D721Med (cell line): ENCODE data around the gene PPFIA3.
"Not testable (repeated sequence)": the region's sequence is repeated elsewhere in the genome, so short reads cannot be mapped to it uniquely, and the experiment has no call there.

Source experiments
- DNase-seq: peaks from one replicate; pipeline ENCODE4 v3.0.0; 2011; ENCODE audit warnings: low spot score; ENCODE audit not compliant: insufficient read length
- FAIRE-seq: peaks from 2 replicates; lab custom pipeline; 2011; peaks lifted over from hg19 to GRCh38; lab: Jason Lieb, UNC
- TF ChIP-seq, protein P1 (sequence below): IDR thresholded peaks from 2 replicates; pipeline ENCODE4 v1.5.1; 2012; ENCODE audit warnings: mild to moderate bottlenecking, control low read depth; ENCODE audit not compliant: insufficient read depth; ENCODE audit errors: missing control alignments

The PPFIA3 gene

DNA sequence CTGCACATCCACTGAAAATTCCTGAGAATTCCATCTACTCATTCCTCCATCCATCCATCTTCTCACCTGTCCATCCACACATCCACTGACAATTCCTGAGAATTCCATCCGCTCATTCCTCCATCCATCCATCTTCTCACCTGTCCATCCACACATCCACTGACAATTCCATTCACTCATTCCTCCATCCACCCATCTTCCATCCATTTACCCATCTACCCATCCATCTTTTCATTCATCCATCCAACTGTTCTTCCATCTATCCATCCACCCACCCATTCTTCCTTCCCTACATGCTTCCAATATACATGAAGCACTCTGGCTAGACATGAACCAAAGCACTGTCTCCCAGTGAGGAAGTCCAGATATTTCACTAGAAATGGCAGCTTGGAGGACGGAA is 53.9 kb downstream of the PPFIA3 start:
- FAIRE-seq (no peak), DNase-seq (no peak)
- TF ChIP-seq, protein P1, sequence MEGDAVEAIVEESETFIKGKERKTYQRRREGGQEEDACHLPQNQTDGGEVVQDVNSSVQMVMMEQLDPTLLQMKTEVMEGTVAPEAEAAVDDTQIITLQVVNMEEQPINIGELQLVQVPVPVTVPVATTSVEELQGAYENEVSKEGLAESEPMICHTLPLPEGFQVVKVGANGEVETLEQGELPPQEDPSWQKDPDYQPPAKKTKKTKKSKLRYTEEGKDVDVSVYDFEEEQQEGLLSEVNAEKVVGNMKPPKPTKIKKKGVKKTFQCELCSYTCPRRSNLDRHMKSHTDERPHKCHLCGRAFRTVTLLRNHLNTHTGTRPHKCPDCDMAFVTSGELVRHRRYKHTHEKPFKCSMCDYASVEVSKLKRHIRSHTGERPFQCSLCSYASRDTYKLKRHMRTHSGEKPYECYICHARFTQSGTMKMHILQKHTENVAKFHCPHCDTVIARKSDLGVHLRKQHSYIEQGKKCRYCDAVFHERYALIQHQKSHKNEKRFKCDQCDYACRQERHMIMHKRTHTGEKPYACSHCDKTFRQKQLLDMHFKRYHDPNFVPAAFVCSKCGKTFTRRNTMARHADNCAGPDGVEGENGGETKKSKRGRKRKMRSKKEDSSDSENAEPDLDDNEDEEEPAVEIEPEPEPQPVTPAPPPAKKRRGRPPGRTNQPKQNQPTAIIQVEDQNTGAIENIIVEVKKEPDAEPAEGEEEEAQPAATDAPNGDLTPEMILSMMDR = no peak

DNA sequence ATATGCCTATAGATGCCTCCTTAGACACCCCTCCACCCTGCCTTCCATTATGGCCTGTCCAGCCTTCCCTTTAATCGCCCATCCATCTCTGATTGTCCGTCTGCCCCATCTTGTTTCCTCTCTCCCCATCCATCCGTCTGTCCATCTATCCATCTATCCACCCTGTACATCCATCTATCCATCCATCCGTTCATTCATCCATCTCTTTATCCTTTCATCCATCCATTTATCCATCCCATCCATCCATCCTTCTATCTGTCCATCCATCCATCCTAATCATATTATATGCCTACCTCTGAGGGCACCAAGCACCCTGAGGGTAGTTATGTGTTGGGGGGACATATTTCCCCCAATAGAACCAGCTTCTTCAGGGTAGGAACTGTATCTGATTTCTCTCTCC is 61.3 kb downstream of the PPFIA3 start:
- TF ChIP-seq, protein P1 = no peak
- FAIRE-seq = no peak
- DNase-seq = no peak

DNA sequence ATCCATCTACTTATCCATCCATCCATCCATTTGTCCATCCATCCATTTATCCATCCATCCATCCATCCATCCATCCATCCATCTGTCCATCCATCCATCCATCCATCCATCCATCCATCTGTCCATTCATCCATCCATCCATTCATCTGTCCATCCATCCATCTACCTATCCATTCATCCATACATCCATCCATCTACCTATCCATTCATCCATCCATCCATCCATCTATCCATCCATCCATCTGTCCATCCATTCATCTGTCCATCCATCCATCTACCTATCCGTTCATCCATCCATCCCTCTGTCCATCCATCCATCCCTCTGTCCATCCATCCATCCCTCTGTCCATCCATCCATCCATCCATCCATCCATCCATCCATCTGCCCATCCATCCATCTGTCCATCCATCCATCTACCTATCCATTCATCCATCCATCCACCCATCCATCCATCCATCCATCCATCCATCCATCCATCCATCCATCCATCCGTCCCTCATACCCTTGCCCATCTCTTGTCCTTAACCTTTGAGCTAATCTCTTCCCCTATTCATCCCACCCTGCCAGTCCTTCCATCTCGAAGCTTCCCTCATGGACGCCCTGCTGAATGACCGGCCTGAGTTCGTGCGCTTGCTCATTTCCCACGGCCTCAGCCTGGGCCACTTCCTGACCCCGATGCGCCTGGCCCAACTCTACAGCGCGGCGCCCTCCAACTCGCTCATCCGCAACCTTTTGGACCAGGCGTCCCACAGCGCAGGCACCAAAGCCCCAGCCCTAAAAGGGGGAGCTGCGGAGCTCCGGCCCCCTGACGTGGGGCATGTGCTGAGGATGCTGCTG is 62.9 kb downstream of the PPFIA3 start:
- not testable (repeated sequence) for DNase-seq, FAIRE-seq

DNA sequence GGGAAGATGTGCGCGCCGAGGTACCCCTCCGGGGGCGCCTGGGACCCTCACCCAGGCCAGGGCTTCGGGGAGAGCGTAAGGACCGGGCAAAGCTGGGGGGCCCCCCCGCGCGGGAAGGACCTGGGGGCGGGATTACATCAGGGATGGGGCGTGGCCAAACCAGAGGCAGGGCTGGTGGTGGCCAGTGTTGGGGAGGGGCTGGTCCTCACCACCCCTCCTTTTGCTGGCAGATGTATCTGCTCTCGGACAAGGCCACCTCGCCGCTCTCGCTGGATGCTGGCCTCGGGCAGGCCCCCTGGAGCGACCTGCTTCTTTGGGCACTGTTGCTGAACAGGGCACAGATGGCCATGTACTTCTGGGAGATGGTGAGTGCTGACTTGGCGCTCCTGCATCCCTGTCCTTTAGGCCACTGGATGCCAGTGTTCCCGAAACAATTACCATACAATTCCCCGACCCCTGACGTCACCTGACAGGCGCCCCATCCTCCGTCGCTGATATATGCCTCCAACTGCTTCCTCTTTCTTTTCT is 63.6 kb downstream of the PPFIA3 start:
- no peak for DNase-seq
- no peak for FAIRE-seq
- TF ChIP-seq, protein P1 = no peak

DNA sequence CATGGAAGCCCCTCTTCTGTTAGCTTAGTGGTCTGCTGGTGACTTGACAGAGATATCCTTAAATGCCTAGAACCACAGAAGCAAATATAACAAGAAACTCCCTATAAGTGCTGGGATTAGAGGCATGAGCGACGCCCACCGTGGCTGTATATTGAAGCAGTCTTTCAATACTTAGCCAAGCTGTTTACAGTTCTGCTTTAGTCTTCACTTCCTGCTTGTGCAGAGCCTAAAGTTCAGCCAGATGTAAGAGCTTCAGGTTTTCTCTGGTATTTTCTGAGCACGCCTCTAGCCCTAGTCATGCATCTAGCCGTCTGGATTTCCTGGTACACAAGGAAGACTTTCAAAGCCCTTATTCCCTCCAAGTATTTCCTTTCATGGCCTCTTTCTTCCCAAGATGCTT is 66.8 kb downstream of the PPFIA3 start:
- no peak for DNase-seq
- TF ChIP-seq, protein P1 = no peak
- FAIRE-seq = no peak

DNA sequence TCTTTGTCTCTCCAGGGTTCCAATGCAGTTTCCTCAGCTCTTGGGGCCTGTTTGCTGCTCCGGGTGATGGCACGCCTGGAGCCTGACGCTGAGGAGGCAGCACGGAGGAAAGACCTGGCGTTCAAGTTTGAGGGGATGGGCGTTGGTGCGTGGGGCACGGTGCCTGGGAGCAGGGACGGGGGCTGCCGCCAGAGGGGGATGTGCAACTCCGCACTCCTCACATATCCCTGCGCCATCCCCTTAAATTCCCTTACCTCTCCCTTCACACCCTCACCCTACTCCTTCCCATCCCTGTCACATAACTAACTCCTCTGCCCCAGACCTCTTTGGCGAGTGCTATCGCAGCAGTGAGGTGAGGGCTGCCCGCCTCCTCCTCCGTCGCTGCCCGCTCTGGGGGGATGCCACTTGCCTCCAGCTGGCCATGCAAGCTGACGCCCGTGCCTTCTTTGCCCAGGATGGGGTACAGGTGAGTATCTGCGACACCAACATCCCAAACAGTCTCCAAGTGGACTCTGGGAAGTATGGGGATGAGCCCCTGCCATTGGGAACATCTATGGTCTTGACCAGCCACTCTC is 69.4 kb downstream of the PPFIA3 start:
- no peak for DNase-seq
- FAIRE-seq = no peak
- TF ChIP-seq, protein P1 = no peak

DNA sequence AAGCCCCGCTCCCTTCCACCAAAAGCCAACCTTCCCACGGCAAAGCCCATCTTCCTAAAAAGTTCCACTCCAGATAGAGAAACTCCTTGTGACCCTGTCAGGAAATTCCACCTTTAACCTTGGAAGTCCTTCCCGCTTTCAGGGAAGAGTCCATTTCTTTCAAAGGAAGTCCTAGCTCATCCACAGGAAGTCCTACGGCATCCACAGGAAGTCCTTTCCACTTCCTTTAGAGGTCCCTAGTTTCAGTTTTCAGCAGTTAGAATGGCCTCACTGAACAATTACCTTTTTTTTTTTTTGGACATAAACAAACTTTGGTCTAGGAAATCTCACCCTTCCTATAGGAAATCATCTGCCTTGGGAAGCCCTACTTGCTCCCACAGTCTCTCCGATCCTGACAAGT is 69.9 kb downstream of the PPFIA3 start:
- no peak for FAIRE-seq
- no peak for DNase-seq
- TF ChIP-seq, protein P1 = no peak
